OCI-LY3 (cell line): ENCODE results near the gene EXOC6.
"Not testable (repeated sequence)": the region's sequence is repeated elsewhere in the genome, so short reads cannot be mapped to it uniquely, and the experiment has no call there.

Source experiments
- H2AFZ ChIP-seq: fragments of 200-600, 300-600 bp; shearing (Covaris generic); 2 replicates; pipeline ENCODE4 v1.6.0; 2014; ENCODE audit warnings: antibody characterized with exemption, low read depth, low read length
- H3K27ac ChIP-seq: fragments of 200-600, 300-600 bp; sonication (generic); 2 replicates; pipeline ENCODE4 v1.5.1; 2014; ENCODE audit warnings: mild to moderate bottlenecking, low read length, moderate library complexity, mixed read lengths
- H3K27me3 ChIP-seq: fragments of 200-600, 300-600 bp; sonication (generic); 2 replicates; pipeline ENCODE4 v1.6.1; 2014; ENCODE audit warnings: low read depth, low read length, mixed read lengths
- H3K36me3 ChIP-seq: fragments of 200-600, 300-600 bp; sonication (generic); replicated peaks from 2 replicates; pipeline ENCODE3; 2014; ENCODE audit warnings: low read depth, low read length, mixed read lengths
- H3K4me1 ChIP-seq: fragments of 300-600, 200-600 bp; sonication (generic); 2 replicates; pipeline ENCODE4 v1.6.1; 2014; ENCODE audit warnings: low read length, mixed read lengths
- H3K4me2 ChIP-seq: fragments of 200-600, 300-600 bp; sonication (generic); 2 replicates; pipeline ENCODE4 v1.6.1; 2014; ENCODE audit warnings: low read length, mixed read lengths
- H3K4me3 ChIP-seq: fragments of 300-600, 200-600 bp; sonication (generic); 2 replicates; pipeline ENCODE4 v1.5.1; 2014; ENCODE audit warnings: antibody characterized with exemption, mild to moderate bottlenecking, low read length, moderate library complexity
- H3K79me2 ChIP-seq: fragments of 300-600, 200-600 bp; shearing (Covaris generic); 2 replicates; pipeline ENCODE4 v1.6.1; 2014; ENCODE audit warnings: mild to moderate bottlenecking, low read length, mixed read lengths
- H3K9ac ChIP-seq: fragments of 300-600, 200-600 bp; shearing (Covaris generic); 2 replicates; pipeline ENCODE4 v1.6.0; 2014; ENCODE audit warnings: mild to moderate bottlenecking, low read length, moderate library complexity
- H3K9me3 ChIP-seq: fragments of 200-600, 300-600 bp; shearing (Covaris generic); 2 replicates; pipeline ENCODE4 v1.6.1; 2014; ENCODE audit warnings: low read length, mixed read lengths; ENCODE audit not compliant: insufficient read depth
- H4K20me1 ChIP-seq: fragments of 200-600, 300-600 bp; sonication (generic); 2 replicates; pipeline ENCODE4 v1.6.1; 2016; ENCODE audit warnings: low read length, mixed read lengths; ENCODE audit not compliant: insufficient read depth
- CTCF ChIP-seq: fragments of 200-600, 300-600 bp; sonication (generic); IDR thresholded peaks from 2 replicates; pipeline ENCODE4 v1.5.1; 2014; ENCODE audit warnings: antibody characterized with exemption, low read length, low read depth
- EZH2phosphoT487 ChIP-seq: fragments of 200-600 bp; shearing (Covaris generic); IDR thresholded peaks from 2 replicates; pipeline ENCODE4 v1.6.1; 2018; ENCODE audit warnings: antibody characterized with exemption, mixed run types, low read depth

EXOC6 gene

GRCh38 chr10:92946491-92946890 is 98.2 kb downstream of the EXOC6 start:
- Histone ChIP-seq H4K20me1 (no peaks in the 10 kb centered on the region), H3K36me3 (no peaks in the 10 kb centered on the region)
- TF ChIP-seq EZH2phosphoT487 (no peak), CTCF (no peak)

GRCh38 chr10:92952573-92952972 is 104.3 kb downstream of the EXOC6 start:
- H3K9me3 ChIP-seq, H2AFZ ChIP-seq, H3K27ac ChIP-seq, H3K36me3 ChIP-seq, H3K4me3 ChIP-seq, H3K4me1 ChIP-seq, H3K27me3 ChIP-seq, H3K4me2 ChIP-seq, H3K9ac ChIP-seq, H3K79me2 ChIP-seq, H4K20me1 ChIP-seq: not testable (repeated sequence)

More at GRCh38 chr10:92946491-92946890, 98.2 kb downstream of the EXOC6 start:
- Histone ChIP-seq H2AFZ (no peak overlapping the region), H3K9me3 (no peaks in the 10 kb centered on the region), H3K4me2 (no peak overlapping the region), H3K9ac (no peak overlapping the region), H3K4me3 (no peak overlapping the region), H3K27me3 (no peaks in the 10 kb centered on the region), H3K4me1 (no peaks in the 10 kb centered on the region), H3K79me2 (no peaks in the 10 kb centered on the region), H3K27ac (no peak overlapping the region)

GRCh38 chr10:92957223-92958010 is 109.1 kb downstream of the EXOC6 start:
- Histone ChIP-seq H4K20me1 (no peaks in the 10 kb centered on the region), H3K9ac (no peak overlapping the region), H3K4me1 (no peaks in the 10 kb centered on the region), H3K27me3 (no peaks in the 10 kb centered on the region), H3K4me3 (no peak overlapping the region), H3K27ac (no peak overlapping the region), H3K9me3 (no peaks in the 10 kb centered on the region), H3K4me2 (no peak overlapping the region), H3K79me2 (no peaks in the 10 kb centered on the region), H2AFZ (no peak overlapping the region), H3K36me3 (peaks cover 2% of the 10 kb centered on the region)
- no peak for TF ChIP-seq EZH2phosphoT487
- no peak for TF ChIP-seq CTCF

GRCh38 chr10:92961638-92962037 is 113.3 kb downstream of the EXOC6 start:
- Histone ChIP-seq H2AFZ (no peak overlapping the region), H3K27me3 (no peaks in the 10 kb centered on the region), H4K20me1 (no peaks in the 10 kb centered on the region), H3K79me2 (no peaks in the 10 kb centered on the region), H3K4me3 (no peak overlapping the region), H3K36me3 (no peaks in the 10 kb centered on the region), H3K9me3 (no peaks in the 10 kb centered on the region), H3K27ac (no peak overlapping the region), H3K4me2 (no peak overlapping the region), H3K4me1 (peaks cover 7% of the 10 kb centered on the region), H3K9ac (no peak overlapping the region)
- TF ChIP-seq CTCF: no peak
- TF ChIP-seq EZH2phosphoT487: no peak
